Lower leg skin (tissue), 3 donors: ENCODE data around the gene ABR.

Experiments
- POLR2A ChIP-seq, 2 donors: fragments of 450-650 bp; IDR thresholded peaks; one replicate each; pipeline ENCODE4 v1.6.1; 2016 to 2017; ENCODE audit warnings: antibody characterized with exemption in 2 of 2, mild to moderate bottlenecking in 1 of 2, moderate library complexity in 1 of 2
- TF ChIP-seq, protein P1 (sequence below), 3 donors: fragments of 450-650 bp; IDR thresholded peaks; one replicate each; pipeline ENCODE4 v1.5.1; 2016; ENCODE audit warnings: antibody characterized with exemption in 3 of 3, mild to moderate bottlenecking in 3 of 3, moderate library complexity in 2 of 3

DNA sequence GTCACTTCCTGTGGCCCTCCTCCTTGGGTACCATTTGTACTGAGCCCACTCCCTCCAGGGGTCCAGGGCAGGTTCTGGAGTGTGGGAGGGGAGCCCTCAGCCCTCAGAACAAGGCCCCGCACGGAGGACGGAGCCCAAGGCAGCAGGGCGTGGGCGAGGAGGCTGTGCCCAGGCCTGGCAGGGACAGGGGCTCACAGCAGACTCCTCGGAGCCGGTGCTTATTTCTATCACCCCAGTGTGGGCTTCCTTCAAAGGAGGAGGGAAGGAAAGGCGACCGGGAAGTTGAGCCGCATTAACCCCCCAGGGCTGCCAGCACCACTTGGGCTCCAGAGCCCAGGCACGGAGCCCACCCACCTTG is 54.0 kb downstream of the ABR start:
- TF ChIP-seq, protein P1, sequence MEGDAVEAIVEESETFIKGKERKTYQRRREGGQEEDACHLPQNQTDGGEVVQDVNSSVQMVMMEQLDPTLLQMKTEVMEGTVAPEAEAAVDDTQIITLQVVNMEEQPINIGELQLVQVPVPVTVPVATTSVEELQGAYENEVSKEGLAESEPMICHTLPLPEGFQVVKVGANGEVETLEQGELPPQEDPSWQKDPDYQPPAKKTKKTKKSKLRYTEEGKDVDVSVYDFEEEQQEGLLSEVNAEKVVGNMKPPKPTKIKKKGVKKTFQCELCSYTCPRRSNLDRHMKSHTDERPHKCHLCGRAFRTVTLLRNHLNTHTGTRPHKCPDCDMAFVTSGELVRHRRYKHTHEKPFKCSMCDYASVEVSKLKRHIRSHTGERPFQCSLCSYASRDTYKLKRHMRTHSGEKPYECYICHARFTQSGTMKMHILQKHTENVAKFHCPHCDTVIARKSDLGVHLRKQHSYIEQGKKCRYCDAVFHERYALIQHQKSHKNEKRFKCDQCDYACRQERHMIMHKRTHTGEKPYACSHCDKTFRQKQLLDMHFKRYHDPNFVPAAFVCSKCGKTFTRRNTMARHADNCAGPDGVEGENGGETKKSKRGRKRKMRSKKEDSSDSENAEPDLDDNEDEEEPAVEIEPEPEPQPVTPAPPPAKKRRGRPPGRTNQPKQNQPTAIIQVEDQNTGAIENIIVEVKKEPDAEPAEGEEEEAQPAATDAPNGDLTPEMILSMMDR (IDR thresholded peaks at IDR 0.05): no peak
- no peak for TF ChIP-seq POLR2A (IDR thresholded peaks at IDR 0.05)
